ENCODE measurements around the gene STAT1. TPM values are rescaled to one million over a fixed set of nuclear protein-coding genes. Genes with fewer than 3 reads are reported as not detected.

STAT1 gene
- polyA plus RNA-seq, 3 donors = 51.3 to 126 (median 110) TPM

GRCh38 chr2:190933361-190933760, 80.6 kb downstream of the STAT1 start:
- Histone ChIP-seq H3K79me2 (ENCODE audit: insufficient read depth, low read length) (no peaks in the 10 kb centered on the region), H3K36me3 (replicated peaks in 1 of 2; ENCODE audit: control insufficient read depth in 1 of 2, insufficient read depth in 2 of 2, low read length in 2 of 2) (peaks cover 25 to 60% of the 10 kb centered on the region in 2 donors), H3K27ac (ENCODE audit: low read depth in 1 of 2, low read length in 2 of 2) (no peak overlapping the region), H3K4me3 (replicated peaks in 1 of 3; ENCODE audit: low read depth in 2 of 3, low read length in 3 of 3) (no peak overlapping the region), H3K4me2 (replicated peaks; ENCODE audit: extremely low read depth, low read length, poor library complexity, severe bottlenecking) (no peak overlapping the region), H3K9ac (ENCODE audit: insufficient read depth, low read length, poor library complexity, severe bottlenecking) (no peak overlapping the region), H3K27me3 (ENCODE audit: control insufficient read depth in 2 of 2, insufficient read depth in 2 of 2, low read length in 2 of 2) (no peaks in the 10 kb centered on the region), H3K4me1 (ENCODE audit: control insufficient read depth in 1 of 2, insufficient read depth in 2 of 2, low read length in 2 of 2) (no peaks in the 10 kb centered on the region), H2AFZ (ENCODE audit: insufficient read depth, low read depth, low read length, poor library complexity, severe bottlenecking) (no peak overlapping the region), H4K20me1 (ENCODE audit: insufficient read depth, low read length) (no peaks in the 10 kb centered on the region), H3K9me3 (replicated peaks in 1 of 2; ENCODE audit: control insufficient read depth in 1 of 2, insufficient read depth in 1 of 2, low read length in 2 of 2) (no peaks in the 10 kb centered on the region)
- no peak for DNase-seq
- Mint-ChIP-seq H3K36me3 (peaks cover 34 to 52% of the 10 kb centered on the region in 2 donors), H3K9me3 (no peaks in the 10 kb centered on the region), H3K4me1 (no peaks in the 10 kb centered on the region), H3K4me3 (no peak overlapping the region), H3K27me3 (ENCODE audit: low read depth in 3 of 3) (no peaks in the 10 kb centered on the region), H3K27ac (no peak overlapping the region)
- intact Hi-C loops (cut with micrococcal nuclease) = no loop called here
- no peak for TF ChIP-seq CTCF (IDR thresholded peaks at IDR 0.05)

- Mint-ChIP-seq H3K9me3 (no peaks in the 10 kb centered on the region), H3K36me3 (peaks cover 35 to 53% of the 10 kb centered on the region in 2 donors), H3K4me1 (no peaks in the 10 kb centered on the region), H3K27ac (no peak overlapping the region), H3K27me3 (ENCODE audit: low read depth in 3 of 3) (no peaks in the 10 kb centered on the region), H3K4me3 (no peak overlapping the region)
- Histone ChIP-seq H4K20me1 (ENCODE audit: insufficient read depth, low read length) (no peaks in the 10 kb centered on the region), H3K4me2 (replicated peaks; ENCODE audit: extremely low read depth, low read length, poor library complexity, severe bottlenecking) (no peak overlapping the region), H3K9ac (ENCODE audit: insufficient read depth, low read length, poor library complexity, severe bottlenecking) (no peak overlapping the region), H3K79me2 (ENCODE audit: insufficient read depth, low read length) (no peaks in the 10 kb centered on the region), H3K27me3 (ENCODE audit: control insufficient read depth in 2 of 2, insufficient read depth in 2 of 2, low read length in 2 of 2) (no peaks in the 10 kb centered on the region), H3K4me1 (ENCODE audit: control insufficient read depth in 1 of 2, insufficient read depth in 2 of 2, low read length in 2 of 2) (no peaks in the 10 kb centered on the region), H3K36me3 (replicated peaks in 1 of 2; ENCODE audit: control insufficient read depth in 1 of 2, insufficient read depth in 2 of 2, low read length in 2 of 2) (peaks cover 29 to 67% of the 10 kb centered on the region in 2 donors), H2AFZ (ENCODE audit: insufficient read depth, low read depth, low read length, poor library complexity, severe bottlenecking) (no peak overlapping the region), H3K27ac (ENCODE audit: low read depth in 1 of 2, low read length in 2 of 2) (no peak overlapping the region), H3K4me3 (replicated peaks in 1 of 3; ENCODE audit: low read depth in 2 of 3, low read length in 3 of 3) (no peak overlapping the region), H3K9me3 (replicated peaks in 1 of 2; ENCODE audit: control insufficient read depth in 1 of 2, insufficient read depth in 1 of 2, low read length in 2 of 2) (no peaks in the 10 kb centered on the region)
- no peak for DNase-seq
- intact Hi-C loops (cut with micrococcal nuclease) = no loop called here
- no peak for TF ChIP-seq CTCF (IDR thresholded peaks at IDR 0.05)
- WGBS (ENCODE audit: insufficient coverage) = no CpG with 5 or more reads among the region's 1 CpG
Measured at GRCh38 chr2:190932514-190932913, 81.5 kb downstream of the STAT1 start.

All from CD14-positive monocyte (primary cell).